ENCODE measurements around the gene MAN2A1. TPM values are rescaled to one million over a fixed set of nuclear protein-coding genes. Genes with fewer than 3 reads are reported as not detected.

Gene MAN2A1
- polyA plus RNA-seq, 1 donor from 2014 or later = 5.7 TPM

GRCh38 chr5:109900911-109901627 is 211.3 kb downstream of the MAN2A1 start:
- H3F3A ChIP-seq (ENCODE audit: insufficient read depth, low read length, poor library complexity, severe bottlenecking) = no peaks in the 10 kb centered on the region
- H3K9me3 ChIP-seq (ENCODE audit: low read length) = no peaks in the 10 kb centered on the region
- no peaks in the 10 kb centered on the region for H3K27me3 ChIP-seq (ENCODE audit: insufficient read depth, low read depth, low read length)
- H3K9me2 ChIP-seq (ENCODE audit: insufficient read depth, low read length) = no peaks in the 10 kb centered on the region
- no peak overlapping the region for H2AFZ ChIP-seq (ENCODE audit: low read depth, low read length)
- no peaks in the 10 kb centered on the region for H4K20me1 ChIP-seq (ENCODE audit: insufficient read depth)
- H3K4me3 ChIP-seq (ENCODE audit: low read length) = no peak overlapping the region
- TF ChIP-seq MXI1 (conservative IDR thresholded peaks at IDR 0.05; ENCODE audit: poor library complexity, severe bottlenecking) (no peak), EP300 (conservative IDR thresholded peaks at IDR 0.05; ENCODE audit: poor library complexity, severe bottlenecking) (no peak), SMC3 (conservative IDR thresholded peaks at IDR 0.05; ENCODE audit: poor library complexity) (no peak), CTCF (IDR thresholded peaks at IDR 0.05; ENCODE audit: poor library complexity, severe bottlenecking) (no peak), TAF1 (IDR thresholded peaks at IDR 0.05; ENCODE audit: low read depth) (no peak), POLR2AphosphoS5 (IDR thresholded peaks at IDR 0.05) (no peak), EZH2 (IDR thresholded peaks at IDR 0.05; ENCODE audit: borderline replicate concordance, insufficient read depth, low read length, poor library complexity, severe bottlenecking) (no peak), REST (IDR thresholded peaks at IDR 0.05; ENCODE audit: borderline replicate concordance) (no peak), RAD21 (conservative IDR thresholded peaks at IDR 0.05) (no peak)
- no peak overlapping the region for H3K9ac ChIP-seq (ENCODE audit: low read length)
- H3K27ac ChIP-seq (ENCODE audit: low read length) = no peak overlapping the region
- H3K36me3 ChIP-seq (ENCODE audit: insufficient read depth, low read length) = no peaks in the 10 kb centered on the region
- no peak overlapping the region for H3K4me2 ChIP-seq (ENCODE audit: low read length)
- H3K79me2 ChIP-seq (replicated peaks; ENCODE audit: insufficient read depth, low read length) = no peaks in the 10 kb centered on the region

GRCh38 chr5:109901628-109901981 is 211.9 kb downstream of the MAN2A1 start:
- Histone ChIP-seq H2AFZ (ENCODE audit: low read depth, low read length) (no peak overlapping the region), H4K20me1 (ENCODE audit: insufficient read depth) (no peaks in the 10 kb centered on the region), H3K4me2 (ENCODE audit: low read length) (no peak overlapping the region), H3F3A (ENCODE audit: insufficient read depth, low read length, poor library complexity, severe bottlenecking) (no peaks in the 10 kb centered on the region), H3K4me3 (ENCODE audit: low read length) (no peak overlapping the region), H3K9me3 (ENCODE audit: low read length) (no peaks in the 10 kb centered on the region), H3K9me2 (ENCODE audit: insufficient read depth, low read length) (no peaks in the 10 kb centered on the region), H3K27ac (ENCODE audit: low read length) (no peak overlapping the region), H3K9ac (ENCODE audit: low read length) (no peak overlapping the region), H3K36me3 (ENCODE audit: insufficient read depth, low read length) (no peaks in the 10 kb centered on the region), H3K79me2 (replicated peaks; ENCODE audit: insufficient read depth, low read length) (no peaks in the 10 kb centered on the region), H3K27me3 (ENCODE audit: insufficient read depth, low read depth, low read length) (no peaks in the 10 kb centered on the region)
- TF ChIP-seq TAF1 (IDR thresholded peaks at IDR 0.05; ENCODE audit: low read depth) (no peak), POLR2AphosphoS5 (IDR thresholded peaks at IDR 0.05) (no peak), RAD21 (conservative IDR thresholded peaks at IDR 0.05) (no peak)

Data from neural cell (in vitro differentiated cells).